GM19372 (cell line): ENCODE results near the gene EVI5.
"Not testable (repeated sequence)": the region's sequence is repeated elsewhere in the genome, so short reads cannot be mapped to it uniquely, and the experiment has no call there.

Experiments used
- ATAC-seq: cut with Tn5 transposase; IDR thresholded peaks from one replicate; pipeline ENCODE4 v1.9.1; 2021; ENCODE audit warnings: mild to moderate bottlenecking, low read depth, moderate library complexity; ENCODE audit not compliant: unreplicated experiment

EVI5 gene

DNA sequence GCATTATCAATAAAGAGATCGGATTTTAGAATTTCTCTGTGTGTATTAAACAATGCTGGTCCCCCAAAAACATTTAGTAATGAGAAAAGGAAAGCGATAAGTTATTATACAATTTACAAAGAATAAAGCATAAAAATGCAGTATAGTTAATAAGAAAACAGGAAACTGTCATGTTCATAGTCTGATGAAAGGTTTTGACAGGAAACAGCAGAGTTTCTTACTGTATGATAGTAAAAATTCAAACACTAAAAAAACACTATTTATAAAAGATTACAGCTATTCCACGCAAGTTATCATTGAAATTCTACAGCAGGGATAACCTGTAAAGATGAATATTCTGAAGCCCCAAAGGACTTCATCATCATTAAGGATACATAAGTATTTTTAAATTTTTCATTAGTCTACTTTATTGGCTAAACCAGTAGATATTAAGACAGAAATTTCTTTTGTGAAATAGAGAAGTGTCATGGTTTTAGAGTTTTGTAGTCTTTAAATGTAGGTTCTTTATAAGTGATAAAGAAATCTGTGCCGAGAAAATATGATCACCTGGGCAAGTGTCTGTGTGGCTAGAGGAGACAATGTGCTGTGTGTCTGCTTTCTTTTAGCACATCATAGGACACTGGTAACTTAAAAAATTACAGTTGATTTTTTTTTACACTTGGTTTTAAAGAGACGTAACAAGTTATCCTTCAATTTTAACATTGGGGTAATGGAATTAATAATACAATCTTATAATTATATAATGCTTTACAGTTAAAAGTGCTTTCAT lies 248.5 kb downstream of the EVI5 start:
- ATAC-seq = peak; percentile 25

DNA sequence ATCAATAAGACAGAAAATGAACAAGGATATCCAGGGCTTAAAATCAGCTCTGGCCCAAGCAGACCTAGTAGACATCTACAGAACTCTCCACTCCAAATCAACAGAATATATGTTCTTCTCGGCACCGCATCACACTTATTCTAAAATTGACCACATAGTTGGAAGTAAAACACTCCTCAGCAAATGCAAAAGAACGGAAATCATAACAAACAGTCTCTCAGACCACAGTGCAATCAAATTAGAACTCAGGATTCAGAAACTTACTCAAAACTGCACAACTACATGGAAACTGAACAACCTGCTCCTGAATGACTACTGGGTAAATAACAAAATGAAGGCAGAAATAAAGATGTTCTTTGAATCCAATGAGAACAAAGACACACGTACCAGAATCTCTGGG lies 252.5 kb downstream of the EVI5 start:
- ATAC-seq = not testable (repeated sequence)

DNA sequence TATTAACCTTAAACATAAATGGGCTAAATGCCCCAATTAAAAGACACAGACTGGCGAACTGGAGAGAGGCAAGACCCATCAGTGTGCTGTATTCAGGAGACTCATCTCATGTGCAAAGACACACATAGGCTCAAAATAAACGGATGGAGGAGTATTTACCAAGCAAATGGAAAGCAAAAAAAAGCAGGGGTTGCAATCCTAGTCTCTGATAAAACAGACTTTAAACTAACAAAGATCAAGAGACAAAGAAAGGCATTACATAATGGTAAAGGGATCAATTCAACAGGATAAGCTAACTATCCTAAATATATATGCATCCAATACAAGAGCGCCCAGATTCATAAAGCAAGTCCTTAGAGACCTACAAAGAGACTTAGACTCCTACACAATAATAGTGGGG lies 253.0 kb downstream of the EVI5 start:
- not testable (repeated sequence) for ATAC-seq

DNA sequence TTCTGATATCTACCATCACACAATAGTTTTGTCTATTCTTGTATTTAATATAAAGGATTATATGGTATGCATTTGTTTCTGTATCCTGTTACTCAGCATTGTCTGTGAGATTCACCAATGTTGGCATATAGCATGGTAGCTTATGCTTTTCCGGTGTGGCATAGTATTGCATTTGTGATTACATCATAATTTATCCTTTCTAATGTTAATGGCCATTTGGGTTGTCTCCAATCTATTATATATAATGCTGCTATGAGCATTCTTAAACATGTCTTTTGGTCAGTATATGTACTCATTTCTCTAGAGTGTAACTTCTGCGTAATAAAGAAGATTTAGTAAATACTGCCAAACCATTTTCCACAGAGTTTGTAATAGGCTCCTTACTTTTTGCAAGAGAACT lies 257.2 kb downstream of the EVI5 start:
- no peak for ATAC-seq

DNA sequence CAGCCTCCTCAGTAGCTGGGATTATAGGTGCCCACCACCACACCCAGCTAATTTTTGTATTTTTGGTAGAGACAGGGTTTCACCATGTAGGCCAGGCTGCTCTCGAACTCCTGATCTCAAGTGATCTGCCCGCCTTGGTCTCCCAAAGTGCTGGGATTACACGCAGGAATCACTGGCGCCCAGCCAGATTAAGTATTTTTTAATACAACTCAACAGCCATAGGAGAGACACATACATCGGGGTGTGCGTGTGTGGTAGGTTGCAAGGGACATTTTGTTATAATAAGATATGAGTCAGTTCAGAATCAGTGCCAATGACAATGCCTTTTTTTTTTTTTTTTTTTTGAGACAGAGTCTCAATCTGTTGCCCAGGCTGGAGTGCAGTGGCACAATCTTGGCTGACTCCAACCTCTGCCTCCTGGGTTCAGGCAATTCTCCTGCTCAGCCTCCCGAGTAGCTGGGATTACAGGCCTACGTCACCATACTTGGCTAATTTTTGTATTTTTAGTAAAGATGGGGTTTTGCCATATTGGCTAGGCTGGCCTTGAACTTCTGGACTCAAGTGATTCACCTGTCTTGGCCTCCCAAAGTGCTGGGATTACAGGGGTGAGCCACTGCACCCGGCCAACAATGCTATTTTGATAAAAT lies 259.8 kb downstream of the EVI5 start:
- not testable (repeated sequence) for ATAC-seq

DNA sequence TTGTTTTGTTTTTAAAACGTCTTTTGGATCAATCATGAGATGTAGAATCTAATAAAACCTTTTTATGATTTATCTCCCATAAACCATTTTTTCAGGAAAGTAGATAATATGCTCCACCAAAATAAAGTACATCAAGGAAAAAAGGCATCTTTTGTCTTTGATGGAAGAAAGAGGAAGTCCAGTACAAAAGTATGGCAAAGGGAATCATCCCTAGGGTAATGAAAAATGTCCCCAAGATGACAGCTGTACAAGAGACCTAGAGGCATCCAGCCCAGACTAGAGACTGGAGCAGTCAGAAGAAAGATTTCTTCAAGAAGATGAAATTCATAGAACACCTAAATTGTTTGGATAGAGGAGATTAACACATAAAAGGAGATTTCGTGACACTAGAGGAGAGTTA lies 265.9 kb downstream of the EVI5 start:
- ATAC-seq = no peak

DNA sequence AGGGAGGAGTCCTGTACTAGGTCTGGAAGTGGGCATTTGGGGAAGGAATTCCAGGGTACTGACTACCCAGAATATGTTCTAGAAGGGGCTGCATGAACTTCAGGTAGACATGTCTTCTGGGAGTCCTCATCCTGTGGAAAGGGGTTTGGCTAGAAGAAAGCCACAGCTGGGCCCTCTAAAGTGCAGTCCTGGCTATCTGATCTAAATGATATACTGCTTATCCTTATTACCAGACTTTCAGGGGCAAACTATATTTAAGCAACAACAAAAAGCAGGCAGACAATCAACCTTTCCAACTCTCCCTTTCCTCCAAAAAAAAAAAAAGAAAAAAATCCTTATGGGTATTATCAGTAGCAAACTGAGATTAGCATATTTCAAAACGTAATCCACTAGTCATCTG lies 268.3 kb downstream of the EVI5 start:
- no peak for ATAC-seq

DNA sequence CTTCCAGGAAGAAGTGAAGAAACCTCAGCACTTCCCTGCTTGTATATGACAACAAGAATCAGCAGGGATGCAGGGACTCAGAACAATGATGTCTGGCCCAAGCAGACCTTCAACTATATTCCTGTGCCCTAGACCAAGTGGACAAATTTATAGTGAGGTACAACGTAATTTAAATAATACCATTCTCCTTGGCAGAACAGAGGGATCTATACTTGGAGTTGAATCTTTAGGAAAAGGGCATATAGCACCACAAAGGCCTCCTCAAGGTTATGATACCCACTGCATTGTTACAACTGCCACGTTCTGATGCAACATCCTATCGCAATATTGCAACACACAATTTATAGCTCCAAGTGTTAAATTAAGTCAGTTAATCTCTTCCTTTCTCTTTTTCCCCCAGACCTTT lies 269.1 kb downstream of the EVI5 start:
- ATAC-seq = no peak

DNA sequence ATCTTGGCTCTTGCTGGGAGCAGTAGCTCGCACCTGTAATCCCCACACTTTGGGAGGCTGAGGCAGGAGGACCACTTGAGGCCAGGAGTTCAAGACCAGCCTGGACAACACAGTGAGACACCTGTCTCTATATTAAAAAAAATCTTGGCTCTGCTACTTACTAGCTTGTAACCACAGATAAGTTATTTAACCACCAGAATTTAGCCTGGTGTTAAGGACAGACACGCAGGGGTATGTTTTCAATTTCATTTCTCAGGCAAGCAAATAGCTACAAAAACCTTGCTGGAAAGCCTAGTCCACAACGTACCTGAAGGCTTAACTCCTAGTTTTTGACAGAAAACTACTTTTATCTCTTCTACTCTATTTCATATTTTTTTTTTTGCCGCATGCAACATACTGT lies 273.4 kb downstream of the EVI5 start:
- no peak for ATAC-seq

DNA sequence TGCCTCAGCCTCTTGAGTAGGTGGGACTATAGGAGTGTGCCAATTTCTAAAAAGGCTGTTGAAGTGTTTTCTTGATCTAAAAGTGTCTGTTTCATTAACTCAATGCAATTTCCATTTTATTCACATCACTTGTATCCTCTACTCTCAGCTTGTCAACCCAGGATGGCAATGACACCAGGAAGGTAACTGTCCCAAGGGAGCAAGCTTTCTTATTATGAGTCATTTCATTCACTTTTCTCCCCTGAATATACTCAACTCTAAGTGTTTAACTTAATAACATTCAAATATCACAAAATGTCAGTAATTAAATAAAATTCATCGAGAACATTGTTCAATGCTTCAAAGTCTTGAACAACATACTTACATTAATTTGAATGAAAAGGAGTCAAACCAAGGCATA lies 275.3 kb downstream of the EVI5 start:
- ATAC-seq = no peak

DNA sequence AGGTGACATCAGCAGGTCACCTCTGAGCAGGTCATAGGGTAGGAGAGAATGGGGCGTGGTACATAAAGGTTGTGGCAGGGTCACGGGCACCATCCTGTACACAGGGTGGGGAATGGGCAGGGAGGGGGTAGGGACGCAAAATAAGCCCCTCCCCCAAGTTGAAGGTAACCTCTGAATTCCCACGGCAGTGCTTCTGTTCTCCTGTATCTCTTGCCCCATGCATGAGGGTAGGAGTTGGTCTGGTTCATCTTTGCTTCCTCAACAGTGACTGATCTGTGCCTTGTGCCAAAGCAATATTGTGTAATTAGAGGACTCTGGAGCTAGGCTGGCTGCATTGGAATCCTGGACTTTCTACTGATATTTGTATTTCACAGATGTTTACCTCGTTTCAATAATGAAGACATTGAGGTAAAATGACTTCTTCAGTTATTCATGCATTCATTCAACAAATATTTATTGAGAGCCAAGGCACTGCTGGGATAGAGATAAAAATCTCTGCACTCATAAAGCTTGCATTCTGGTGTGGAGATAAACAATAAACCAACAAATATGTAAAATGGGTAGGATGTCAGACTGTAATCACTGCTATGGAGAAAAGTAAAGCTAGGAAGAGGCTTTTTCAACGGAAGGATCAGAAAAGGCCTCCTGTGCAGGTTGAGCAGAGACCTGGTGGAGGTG lies 279.8 kb downstream of the EVI5 start:
- ATAC-seq = no peak

DNA sequence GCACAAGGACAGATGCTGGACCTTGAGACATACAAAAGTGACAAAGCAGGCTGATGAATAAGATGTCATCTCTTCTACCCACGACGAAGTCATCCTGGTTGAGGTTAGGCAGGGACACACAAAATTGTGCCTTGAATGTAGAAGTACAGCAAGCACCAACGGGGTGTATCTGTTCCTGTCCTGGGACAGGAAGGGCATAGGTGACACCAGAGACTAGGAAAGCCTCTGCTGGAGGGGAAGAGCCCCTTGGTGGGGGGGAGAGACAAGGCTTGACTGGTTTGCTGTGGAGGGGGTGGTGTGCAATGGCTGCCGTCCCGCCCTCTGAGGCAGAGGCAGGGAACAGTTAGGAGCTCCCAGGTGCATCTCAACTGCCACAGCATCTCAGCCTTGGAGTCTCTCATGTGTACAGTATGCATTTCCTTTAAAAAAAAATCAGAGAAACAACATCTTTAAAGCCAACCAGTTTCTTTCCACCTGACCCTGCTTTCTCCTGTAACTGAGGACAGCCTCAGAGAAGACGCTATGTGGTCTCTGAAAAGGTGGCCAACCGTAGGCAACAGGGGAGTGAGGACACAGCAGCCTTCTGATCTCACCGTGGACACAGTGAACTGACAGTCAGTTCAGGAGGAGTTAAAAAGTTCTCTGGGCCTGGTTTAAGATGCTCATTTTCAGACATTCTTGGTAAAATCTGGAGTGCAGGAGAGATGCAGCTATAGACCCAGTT lies 280.5 kb downstream of the EVI5 start:
- ATAC-seq = no peak

DNA sequence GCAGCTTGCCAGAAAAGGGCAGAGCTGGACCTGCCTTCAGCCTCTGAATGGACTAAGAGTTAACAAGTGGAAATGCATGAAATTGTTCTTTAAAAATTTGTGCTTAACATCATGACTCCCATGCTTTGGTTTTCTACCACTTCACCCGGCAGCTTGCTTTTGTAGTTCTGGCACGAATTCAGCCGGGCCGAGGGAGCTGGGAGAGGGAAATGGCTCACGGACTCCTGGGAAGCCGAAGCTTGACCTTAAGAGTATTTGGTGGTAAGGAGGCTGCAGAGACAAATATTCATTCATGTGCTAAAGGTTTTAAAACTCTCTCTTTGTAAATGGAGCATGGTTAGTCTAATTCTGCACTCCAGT lies 281.0 kb downstream of the EVI5 start:
- no peak for ATAC-seq

DNA sequence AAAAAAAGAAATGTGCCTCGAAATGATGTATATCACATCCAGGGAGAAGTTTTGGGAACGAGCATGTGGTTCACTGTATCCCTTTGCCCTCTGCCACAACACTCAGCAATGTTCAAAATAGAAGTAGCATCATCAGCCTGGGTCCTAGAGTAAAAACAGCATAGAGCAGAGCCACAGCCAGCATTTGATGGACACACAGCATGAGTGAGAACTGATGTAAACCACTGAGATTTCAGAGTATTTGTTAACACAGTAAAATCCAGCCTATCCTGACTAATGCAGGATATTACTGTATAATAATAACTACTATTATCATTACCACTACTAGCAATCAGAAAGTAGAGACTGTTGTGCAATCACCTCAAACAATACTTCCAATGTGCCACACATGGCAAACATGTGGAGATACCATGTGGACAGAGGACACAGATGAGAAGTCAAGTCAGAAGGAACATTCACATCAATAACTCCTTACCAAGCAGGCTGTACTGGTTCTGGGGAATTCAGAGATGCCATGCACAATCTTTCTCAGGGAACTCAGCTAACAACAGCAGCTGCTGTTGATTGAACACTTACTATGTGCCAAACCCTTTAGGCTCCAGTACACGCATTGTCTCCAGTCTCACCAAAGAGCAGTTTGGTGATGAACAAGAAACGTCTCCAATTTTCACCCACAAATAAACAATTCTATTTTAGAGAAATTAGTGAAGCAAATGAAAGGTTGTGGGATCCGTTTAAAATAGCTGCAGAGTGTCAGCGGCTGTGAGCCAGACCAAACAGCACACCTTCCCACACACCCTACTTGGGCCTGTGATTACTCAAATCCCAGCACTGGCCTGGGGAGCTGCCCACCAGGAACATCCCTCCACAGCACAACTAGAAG lies 281.6 kb downstream of the EVI5 start:
- ATAC-seq = no peak

DNA sequence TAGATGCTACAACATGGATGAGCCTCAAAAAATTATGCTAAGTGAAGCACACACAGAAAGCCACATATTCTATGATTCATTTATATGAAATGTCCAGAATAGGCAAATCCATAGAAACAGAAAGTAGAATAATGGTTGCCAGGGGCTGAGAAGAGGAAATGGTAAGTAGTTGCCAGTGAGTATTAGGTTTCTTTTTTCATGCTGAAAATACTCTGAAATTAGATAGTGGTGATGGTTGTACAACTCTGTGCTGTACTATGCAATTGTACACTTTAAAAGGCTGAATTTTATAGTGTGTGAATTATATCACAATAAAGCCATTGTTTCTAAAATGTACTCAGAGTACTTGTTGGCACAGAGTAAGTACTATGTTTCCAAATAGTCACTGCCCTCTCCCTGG lies 282.7 kb downstream of the EVI5 start:
- no peak for ATAC-seq

DNA sequence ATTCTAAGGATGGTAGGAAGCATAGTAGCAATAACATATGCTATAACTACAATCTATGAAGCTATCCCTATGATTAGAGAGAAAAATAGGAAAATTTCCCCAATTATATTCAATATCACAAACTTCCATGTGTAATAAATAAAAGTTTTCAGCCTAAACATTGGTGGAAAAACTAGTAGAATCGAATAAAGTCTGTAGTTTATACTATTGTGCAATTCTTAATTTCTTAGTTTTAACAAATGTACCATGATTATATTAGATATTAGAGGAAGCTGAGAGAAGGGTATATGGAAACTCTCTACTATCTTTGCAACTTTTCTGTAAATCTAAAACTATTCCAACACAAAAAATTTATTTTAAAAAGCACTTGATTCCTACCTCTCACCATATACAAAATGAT lies 284.4 kb downstream of the EVI5 start:
- no peak for ATAC-seq

DNA sequence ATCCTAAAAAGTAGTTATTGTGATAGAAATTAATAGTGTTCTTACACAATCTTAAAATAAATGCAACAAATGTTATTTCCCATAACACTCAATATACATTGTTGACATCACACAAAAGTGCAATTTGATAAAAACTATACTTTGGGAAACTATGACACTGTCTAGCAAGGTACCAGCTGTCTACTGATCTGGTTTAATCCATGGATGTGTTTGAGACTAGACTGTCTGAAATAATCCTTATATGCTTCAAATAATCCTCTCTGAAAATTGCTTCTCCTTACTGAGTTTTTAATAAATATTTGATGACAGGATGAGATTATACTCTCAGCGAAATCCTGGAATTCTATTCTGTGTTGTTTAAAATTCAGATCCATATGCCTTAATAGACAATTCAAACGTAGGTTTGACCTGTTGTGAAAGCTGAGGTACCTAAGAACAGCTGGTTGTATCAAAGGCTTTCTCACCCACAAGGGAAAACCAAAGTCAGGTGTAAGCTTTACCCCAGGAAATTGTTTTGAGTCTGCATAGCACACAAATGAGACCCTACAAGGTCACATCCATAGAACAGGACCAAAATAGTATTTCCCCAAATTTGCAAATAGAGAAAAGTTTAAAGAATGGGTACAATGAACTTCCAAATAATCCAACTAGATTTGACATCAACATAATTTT lies 289.4 kb downstream of the EVI5 start:
- no peak for ATAC-seq

DNA sequence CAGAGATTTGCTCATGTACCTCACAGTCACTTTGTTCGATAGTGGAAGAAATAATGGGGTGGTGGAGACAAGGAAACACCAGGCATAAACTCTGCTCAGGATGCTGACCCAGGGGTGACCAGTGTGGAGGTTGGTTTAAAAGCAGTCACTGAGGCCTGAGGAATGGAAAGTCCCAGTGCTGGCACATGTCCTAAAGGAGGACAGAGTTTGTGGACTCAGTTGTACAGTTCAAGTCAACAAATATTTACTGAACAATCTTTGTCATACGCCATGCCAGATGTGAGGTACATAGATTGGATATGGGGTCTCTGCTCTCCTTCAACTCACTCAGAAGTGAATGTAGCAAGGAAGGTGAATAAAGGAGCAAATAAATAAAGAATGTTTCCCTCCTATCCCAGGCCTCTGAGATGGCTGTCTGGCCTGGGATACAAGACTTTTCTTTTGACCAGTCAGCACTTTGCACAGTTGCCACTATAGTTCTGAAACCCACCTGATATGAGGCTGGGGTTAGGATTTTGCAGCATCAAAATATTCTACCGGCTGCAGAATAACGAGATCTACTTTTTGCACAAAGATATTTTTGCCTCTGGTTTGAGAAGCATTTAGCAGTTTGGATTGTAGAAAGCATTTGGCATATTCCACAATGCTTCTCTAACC lies 290.3 kb downstream of the EVI5 start:
- no peak for ATAC-seq

DNA sequence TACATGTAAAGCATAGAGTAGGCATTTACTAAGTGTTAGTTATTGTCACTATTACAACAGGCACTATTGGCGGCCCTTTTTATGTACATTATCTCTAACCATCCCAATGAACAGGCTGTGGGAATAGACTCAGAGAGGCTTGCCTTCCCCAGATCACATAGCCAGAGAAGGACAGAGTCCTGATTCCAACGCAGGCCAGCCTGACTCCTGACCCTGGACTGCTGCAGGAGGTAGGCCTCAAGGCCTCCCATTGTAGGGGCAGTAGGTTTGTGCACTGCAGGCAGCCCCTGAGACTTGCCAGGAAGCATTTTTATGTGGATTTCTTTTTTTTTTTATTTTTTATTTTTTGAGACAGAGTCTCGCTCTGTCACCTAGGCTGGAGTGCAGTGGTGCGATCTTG lies 291.8 kb downstream of the EVI5 start:
- ATAC-seq = no peak
